ENCODE results near the gene CTNNA1. TPM values are rescaled to one million over a fixed set of nuclear protein-coding genes. Genes with fewer than 3 reads are reported as not detected.

CTNNA1 gene
- total RNA-seq, 1 donor from 2014 or later = 359 TPM

GRCh38 chr5:138736293-138736692 is 16.9 kb upstream of the CTNNA1 start:
- H3K4me3 Mint-ChIP-seq (ENCODE audit: unreplicated experiment) = no peak overlapping the region
- H3K9me3 Mint-ChIP-seq (ENCODE audit: unreplicated experiment) = no peaks in the 10 kb centered on the region

GRCh38 chr5:138737494-138738265 is 15.5 kb upstream of the CTNNA1 start:
- Histone ChIP-seq H3K9me3 (ENCODE audit: insufficient read depth, low read depth, low read length) (no peaks in the 10 kb centered on the region), H4K20me1 (ENCODE audit: insufficient read depth, low read length) (no peaks in the 10 kb centered on the region), H3K79me2 (ENCODE audit: insufficient read depth, low read length) (no peaks in the 10 kb centered on the region), H3K36me3 (ENCODE audit: insufficient read depth, low read length) (no peaks in the 10 kb centered on the region), H2AFZ (ENCODE audit: low read depth, low read length) (no peak overlapping the region), H3K27me3 (ENCODE audit: insufficient read depth, low read length) (no peaks in the 10 kb centered on the region), H3K4me1 (ENCODE audit: insufficient read depth, low read length) (no peaks in the 10 kb centered on the region), H3K4me2 (ENCODE audit: low read length) (no peak overlapping the region), H3K27ac (ENCODE audit: low read depth, low read length) (no peak overlapping the region), H3K9ac (ENCODE audit: low read length) (no peak overlapping the region), H3K4me3 (ENCODE audit: insufficient read depth, low read depth, low read length) (no peak overlapping the region)
- TF ChIP-seq EZH2 (IDR thresholded peaks at IDR 0.05; ENCODE audit: insufficient read depth, low read length) (no peak), CTCF (IDR thresholded peaks at IDR 0.05; ENCODE audit: insufficient read depth, low read depth, low read length) (no peak)
- H3K4me1 Mint-ChIP-seq (ENCODE audit: low read depth, unreplicated experiment) = peaks cover 4% of the 10 kb centered on the region
- H3K36me3 Mint-ChIP-seq (ENCODE audit: low read depth, unreplicated experiment) = no peaks in the 10 kb centered on the region
- no peaks in the 10 kb centered on the region for H3K9me3 Mint-ChIP-seq (ENCODE audit: unreplicated experiment)
- peak; percentile 20 for DNase-seq (ENCODE audit: low read depth)
- peaks cover 10% of the 10 kb centered on the region for H3K27me3 Mint-ChIP-seq (ENCODE audit: low read depth, unreplicated experiment)
- no peak overlapping the region for H3K4me3 Mint-ChIP-seq (ENCODE audit: unreplicated experiment)
- FAIRE-seq = no peak
- H3K27ac Mint-ChIP-seq (ENCODE audit: unreplicated experiment) = no peak overlapping the region

More at GRCh38 chr5:138736293-138736692, 16.9 kb upstream of the CTNNA1 start:
- Mint-ChIP-seq H3K27me3 (ENCODE audit: low read depth, unreplicated experiment) (peaks cover 14% of the 10 kb centered on the region), H3K36me3 (ENCODE audit: low read depth, unreplicated experiment) (no peaks in the 10 kb centered on the region), H3K27ac (ENCODE audit: unreplicated experiment) (no peak overlapping the region), H3K4me1 (ENCODE audit: low read depth, unreplicated experiment) (no peaks in the 10 kb centered on the region)
- no peak for FAIRE-seq
- no peaks in the 10 kb centered on the region for H4K20me1 ChIP-seq (ENCODE audit: insufficient read depth, low read length)
- TF ChIP-seq CTCF (IDR thresholded peaks at IDR 0.05; ENCODE audit: insufficient read depth, low read depth, low read length) = no peak
- TF ChIP-seq EZH2 (IDR thresholded peaks at IDR 0.05; ENCODE audit: insufficient read depth, low read length) = no peak
- no peaks in the 10 kb centered on the region for H3K36me3 ChIP-seq (ENCODE audit: insufficient read depth, low read length)
- no peak overlapping the region for H3K4me3 ChIP-seq (ENCODE audit: insufficient read depth, low read depth, low read length)
- H2AFZ ChIP-seq (ENCODE audit: low read depth, low read length) = no peak overlapping the region
- H3K4me2 ChIP-seq (ENCODE audit: low read length) = no peak overlapping the region
- H3K79me2 ChIP-seq (ENCODE audit: insufficient read depth, low read length) = no peaks in the 10 kb centered on the region
- H3K27ac ChIP-seq (ENCODE audit: low read depth, low read length) = no peak overlapping the region
- no peaks in the 10 kb centered on the region for H3K9me3 ChIP-seq (ENCODE audit: insufficient read depth, low read depth, low read length)
- DNase-seq (ENCODE audit: low read depth) = no peak
- no peaks in the 10 kb centered on the region for H3K27me3 ChIP-seq (ENCODE audit: insufficient read depth, low read length)
- no peaks in the 10 kb centered on the region for H3K4me1 ChIP-seq (ENCODE audit: insufficient read depth, low read length)
- no peak overlapping the region for H3K9ac ChIP-seq (ENCODE audit: low read length)

- H3K4me1 ChIP-seq (ENCODE audit: insufficient read depth, low read length) = no peaks in the 10 kb centered on the region
- H4K20me1 ChIP-seq (ENCODE audit: insufficient read depth, low read length) = no peaks in the 10 kb centered on the region
- H3K36me3 ChIP-seq (ENCODE audit: insufficient read depth, low read length) = no peaks in the 10 kb centered on the region
- H3K4me2 ChIP-seq (ENCODE audit: low read length) = no peak overlapping the region
- Mint-ChIP-seq H3K27me3 (ENCODE audit: low read depth, unreplicated experiment) (peaks cover 6% of the 10 kb centered on the region), H3K9me3 (ENCODE audit: unreplicated experiment) (no peaks in the 10 kb centered on the region), H3K36me3 (ENCODE audit: low read depth, unreplicated experiment) (no peaks in the 10 kb centered on the region), H3K4me1 (ENCODE audit: low read depth, unreplicated experiment) (peaks cover 4% of the 10 kb centered on the region), H3K4me3 (ENCODE audit: unreplicated experiment) (no peak overlapping the region), H3K27ac (ENCODE audit: unreplicated experiment) (no peak overlapping the region)
- H3K9me3 ChIP-seq (ENCODE audit: insufficient read depth, low read depth, low read length) = no peaks in the 10 kb centered on the region
- no peak overlapping the region for H3K9ac ChIP-seq (ENCODE audit: low read length)
- H3K27ac ChIP-seq (ENCODE audit: low read depth, low read length) = no peak overlapping the region
- H3K27me3 ChIP-seq (ENCODE audit: insufficient read depth, low read length) = no peaks in the 10 kb centered on the region
- H3K79me2 ChIP-seq (ENCODE audit: insufficient read depth, low read length) = no peaks in the 10 kb centered on the region
- TF ChIP-seq CTCF (IDR thresholded peaks at IDR 0.05; ENCODE audit: insufficient read depth, low read depth, low read length) = no peak
- TF ChIP-seq EZH2 (IDR thresholded peaks at IDR 0.05; ENCODE audit: insufficient read depth, low read length) = no peak
- H2AFZ ChIP-seq (ENCODE audit: low read depth, low read length) = no peak overlapping the region
- DNase-seq (ENCODE audit: low read depth) (no peak), FAIRE-seq (no peak)
- no peak overlapping the region for H3K4me3 ChIP-seq (ENCODE audit: insufficient read depth, low read depth, low read length)
These were observed 14.8 kb upstream of the CTNNA1 start for GRCh38 chr5:138738399-138738798.

Measured in astrocyte (in vitro differentiated cells and primary cell).